ENCODE data around the gene TPCN2.

Gene TPCN2

GRCh38 chr11:69165775-69166174 lies 117.0 kb downstream of the TPCN2 start:
- DNase-seq (ENCODE audit: low read depth in 2 of 2) = no peak

- peak; percentile 15 to 51 for DNase-seq (ENCODE audit: low read depth in 2 of 2)
Measured at GRCh38 chr11:69166218-69167115, 117.7 kb downstream of the TPCN2 start.

- no peak for DNase-seq (ENCODE audit: low read depth in 2 of 2)
Measured at GRCh38 chr11:69167130-69167915, 118.6 kb downstream of the TPCN2 start.

- DNase-seq (ENCODE audit: low read depth in 2 of 2) = no peak
Measured at GRCh38 chr11:69167916-69168691, 119.4 kb downstream of the TPCN2 start.

GRCh38 chr11:69169479-69169878 lies 120.7 kb downstream of the TPCN2 start:
- no peak for DNase-seq (ENCODE audit: low read depth in 2 of 2)

GRCh38 chr11:69170704-69171103 lies 122.0 kb downstream of the TPCN2 start:
- no peak for DNase-seq (ENCODE audit: low read depth in 2 of 2)

- no peak for DNase-seq (ENCODE audit: low read depth in 2 of 2)
Measured at GRCh38 chr11:69171476-69172240, 122.9 kb downstream of the TPCN2 start.

- DNase-seq (ENCODE audit: low read depth in 2 of 2) = no peak
Measured at GRCh38 chr11:69172674-69173073, 123.9 kb downstream of the TPCN2 start.

GRCh38 chr11:69173331-69173730 lies 124.6 kb downstream of the TPCN2 start:
- no peak for DNase-seq (ENCODE audit: low read depth in 2 of 2)

GRCh38 chr11:69173925-69174581 lies 125.3 kb downstream of the TPCN2 start:
- DNase-seq (ENCODE audit: low read depth in 2 of 2) = no peak

GRCh38 chr11:69174841-69175240 lies 126.1 kb downstream of the TPCN2 start:
- no peak for DNase-seq (ENCODE audit: low read depth in 2 of 2)

- DNase-seq (ENCODE audit: low read depth in 2 of 2) = no peak
Measured at GRCh38 chr11:69178819-69179482, 130.2 kb downstream of the TPCN2 start.

- DNase-seq (ENCODE audit: low read depth in 2 of 2) = no peak
Measured at GRCh38 chr11:69180226-69180625, 131.5 kb downstream of the TPCN2 start.

- no peak for DNase-seq (ENCODE audit: low read depth in 2 of 2)
Measured at GRCh38 chr11:69180726-69181125, 132.0 kb downstream of the TPCN2 start.

- no peak for DNase-seq (ENCODE audit: low read depth in 2 of 2)
Measured at GRCh38 chr11:69183613-69184012, 134.9 kb downstream of the TPCN2 start.
